HK-2 (cell line): ENCODE results near the gene AFF3.
"Not testable (repeated sequence)": the region's sequence is repeated elsewhere in the genome, so short reads cannot be mapped to it uniquely, and the experiment has no call there.

Experiments used
- DNase-seq: peaks from one replicate; pipeline ENCODE4 v3.0.0-alpha.2; 2018; ENCODE audit not compliant: unreplicated experiment

The AFF3 gene

GRCh38 chr2:99789849-99790248, 352.5 kb downstream of the AFF3 start:
- no peak for DNase-seq

- DNase-seq = no peak
Measured at GRCh38 chr2:99787769-99788382, 354.5 kb downstream of the AFF3 start.

- DNase-seq = no peak
Measured at GRCh38 chr2:99786636-99787390, 355.6 kb downstream of the AFF3 start.

GRCh38 chr2:99784946-99785345, 357.4 kb downstream of the AFF3 start:
- no peak for DNase-seq

DNA sequence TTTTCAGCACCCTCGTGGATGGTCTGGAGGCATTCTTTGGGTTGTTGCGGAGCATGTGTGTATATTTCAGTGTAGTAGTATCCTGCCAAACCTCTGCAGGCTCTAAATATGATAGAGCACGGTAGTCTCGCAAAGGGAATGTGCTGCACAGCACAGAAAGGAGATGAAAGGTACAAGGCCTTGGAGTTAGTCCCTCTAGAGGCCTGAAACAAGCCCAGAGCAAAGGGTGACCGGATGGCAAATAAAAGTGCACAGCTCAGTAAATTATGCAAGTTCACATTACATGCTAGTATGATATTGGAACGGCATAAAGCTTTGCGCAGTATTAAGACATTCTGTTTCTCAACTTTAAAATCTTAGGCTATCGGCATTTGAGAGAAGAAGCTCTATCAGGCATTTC, 358.1 kb downstream of the AFF3 start:
- DNase-seq = no peak

GRCh38 chr2:99780276-99780675, 362.1 kb downstream of the AFF3 start:
- DNase-seq = no peak

GRCh38 chr2:99779276-99779675, 363.1 kb downstream of the AFF3 start:
- no peak for DNase-seq

GRCh38 chr2:99777656-99778290, 364.6 kb downstream of the AFF3 start:
- no peak for DNase-seq

GRCh38 chr2:99776906-99777646, 365.3 kb downstream of the AFF3 start:
- DNase-seq = no peak

DNA sequence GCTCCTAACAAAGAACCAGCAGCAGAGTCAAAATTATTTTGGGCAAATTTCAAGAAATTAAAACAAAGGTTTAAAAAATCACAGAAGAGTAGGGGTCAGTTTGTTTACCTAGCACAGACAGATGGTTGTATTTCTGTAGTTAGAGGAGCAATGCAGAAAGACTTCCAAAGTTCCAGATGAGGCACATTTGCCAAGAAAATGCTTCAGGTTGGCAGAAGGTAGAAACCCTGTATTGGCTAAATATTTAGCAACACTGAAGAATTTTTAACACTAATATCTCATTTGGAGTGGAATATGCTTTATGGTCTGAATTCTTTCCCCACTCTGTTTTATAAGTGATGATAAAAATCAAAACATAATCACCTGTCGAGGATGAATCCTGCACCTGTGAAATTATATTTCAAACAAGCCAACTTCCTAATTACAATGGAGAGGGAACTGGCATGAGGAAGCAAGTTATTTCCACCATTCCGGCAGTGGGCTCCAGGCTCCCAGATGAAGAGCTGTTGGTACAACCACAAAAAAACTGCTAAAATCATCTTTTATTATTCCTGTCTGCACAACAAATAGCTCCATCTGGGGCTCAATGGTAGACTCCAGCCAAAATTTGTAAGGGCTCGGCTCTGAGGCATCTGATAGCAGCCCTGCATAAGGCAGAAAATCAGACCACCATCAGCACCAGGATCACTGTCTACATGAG, 366.0 kb downstream of the AFF3 start:
- DNase-seq = no peak

GRCh38 chr2:99775585-99775984, 366.8 kb downstream of the AFF3 start:
- no peak for DNase-seq

GRCh38 chr2:99773642-99774041, 368.7 kb downstream of the AFF3 start:
- not testable (repeated sequence) for DNase-seq

- no peak for DNase-seq
Measured at GRCh38 chr2:99772591-99773331, 369.6 kb downstream of the AFF3 start.

DNA sequence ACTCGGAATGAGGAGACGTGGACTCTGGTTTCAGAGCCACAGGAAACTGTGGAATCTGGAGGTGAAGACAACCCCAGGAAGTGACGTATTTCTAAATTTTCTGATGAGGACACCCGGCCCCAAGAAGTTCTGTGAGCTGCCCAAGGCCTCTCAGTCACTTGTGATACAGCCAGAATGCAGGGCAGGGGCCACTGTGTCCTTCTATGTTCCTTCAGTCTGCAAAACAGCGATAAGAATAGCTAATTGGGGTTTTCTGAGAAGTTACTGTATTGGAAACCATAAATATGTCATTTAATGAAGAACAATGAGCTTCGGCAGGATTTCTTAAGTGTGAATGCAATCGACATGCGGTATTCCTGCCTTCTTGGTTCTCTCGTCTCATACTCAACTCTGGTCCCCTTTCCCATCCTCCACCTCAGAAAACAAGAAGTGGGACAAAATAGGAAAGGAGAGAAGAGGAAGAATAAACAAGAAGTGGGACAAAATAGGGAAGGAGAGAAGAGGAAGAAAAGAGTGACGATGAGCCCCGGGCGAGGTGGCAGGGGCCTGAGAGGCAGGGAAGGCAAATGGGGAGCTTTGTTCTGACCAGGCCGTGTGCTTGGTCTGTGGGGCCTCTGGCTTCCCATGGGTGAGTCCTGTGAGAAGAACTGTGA, 370.6 kb downstream of the AFF3 start:
- DNase-seq = no peak

- no peak for DNase-seq
Measured at GRCh38 chr2:99770876-99771275, 371.5 kb downstream of the AFF3 start.

GRCh38 chr2:99765731-99766318, 376.6 kb downstream of the AFF3 start:
- no peak for DNase-seq

- DNase-seq = no peak
Measured at GRCh38 chr2:99763764-99764163, 378.6 kb downstream of the AFF3 start.

DNA sequence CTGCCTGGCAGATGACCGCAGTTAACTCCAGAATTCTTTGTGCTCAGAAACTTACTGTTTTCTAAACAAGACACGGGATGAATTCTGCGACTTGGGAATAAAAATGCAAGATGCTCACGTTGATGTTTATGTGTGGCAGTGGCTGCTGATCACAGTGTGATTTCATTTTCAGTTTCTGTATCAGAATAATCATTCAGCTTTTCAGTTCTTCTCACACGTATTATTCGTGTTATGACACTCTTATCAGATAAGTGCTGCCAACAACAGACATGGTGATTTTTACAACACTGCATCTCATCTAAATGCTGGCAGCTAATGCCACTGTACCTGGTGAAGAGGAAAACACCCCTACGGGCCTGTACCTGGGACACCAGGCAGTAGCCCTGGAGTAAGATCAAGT, 379.7 kb downstream of the AFF3 start:
- DNase-seq = no peak

DNA sequence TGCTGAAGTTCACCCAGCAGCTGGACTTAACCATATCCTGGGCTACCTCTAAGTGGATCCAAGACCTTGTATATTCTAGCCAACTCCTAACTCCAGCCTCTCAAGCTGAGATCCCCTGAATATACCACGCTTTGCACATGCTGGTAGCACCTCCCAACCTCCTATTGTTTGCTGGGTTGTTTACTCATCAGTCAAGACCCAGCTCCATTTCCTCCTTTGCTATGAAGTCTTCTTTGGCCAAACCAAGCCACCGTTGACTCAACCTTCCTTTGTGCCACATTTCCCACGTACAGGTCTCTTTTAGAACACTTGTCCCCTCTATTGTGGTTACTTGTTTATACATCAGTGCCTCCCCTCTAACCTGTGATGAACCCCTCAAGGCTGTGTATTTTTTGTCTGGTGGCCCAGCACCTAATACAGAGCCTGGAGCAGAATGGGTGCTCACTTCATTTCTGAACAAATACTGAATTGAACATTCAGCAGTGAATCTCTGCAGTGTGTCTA, 384.7 kb downstream of the AFF3 start:
- DNase-seq = no peak

GRCh38 chr2:99756059-99756458, 386.3 kb downstream of the AFF3 start:
- DNase-seq = no peak
